Panc1 (cell line): ENCODE results near the gene RNGTT. TPM values are rescaled to one million over a fixed set of nuclear protein-coding genes. Genes with fewer than 3 reads are reported as not detected.
"Not testable (repeated sequence)": the region's sequence is repeated elsewhere in the genome, so short reads cannot be mapped to it uniquely, and the experiment has no call there.

ENCODE experiments used
- ATAC-seq: fragments of 200-7000 bp; cut with Tn5 transposase; 2 replicates; pipeline ENCODE4 v1.9.1; 2020; ENCODE audit warnings: mild to moderate bottlenecking, moderate library complexity
- BruUV-seq: library from RNA; stranded (reverse); fragments of 400-500 nt; replicated peaks from 2 replicates; lab custom pipeline; 2021; lab: Mats Ljungman, UMichigan
- CTCF ChIA-PET: fragments of 300-600 bp; sonication (Branson Sonifier 250); formaldehyde crosslinking; loops from one replicate; lab custom pipeline; 2022; ENCODE audit warnings: antibody characterized with exemption; lab: Charles Lee
- POLR2A ChIA-PET: fragments of 300-600 bp; sonication (Branson Sonifier 250); formaldehyde crosslinking; loops from one replicate; lab custom pipeline; 2022; ENCODE audit warnings: antibody characterized with exemption; lab: Charles Lee
- DNase-seq: peaks from one replicate; pipeline ENCODE4 v3.0.0-alpha.2; 2010; ENCODE audit warnings: low read depth, low spot score
- H3K27ac ChIP-seq: 2 replicates; pipeline ENCODE4 v1.5.1; 2011; ENCODE audit warnings: mild to moderate bottlenecking, low read length, inconsistent platforms
- H3K27me3 ChIP-seq: fragments of 200-500 bp; sonication (Bioruptor generic); 2 replicates; pipeline ENCODE4 v1.6.0; 2014; ENCODE audit warnings: low read length, inconsistent platforms; ENCODE audit not compliant: control insufficient read depth, insufficient read depth
- H3K36me3 ChIP-seq: fragments of 200-500 bp; sonication (Bioruptor generic); 2 replicates; pipeline ENCODE4 v1.5.1; 2014; ENCODE audit warnings: inconsistent platforms, mild to moderate bottlenecking, low read length, moderate library complexity; ENCODE audit not compliant: control insufficient read depth, insufficient read depth
- H3K4me1 ChIP-seq: 2 replicates; pipeline ENCODE4 v1.5.1; 2011; ENCODE audit warnings: inconsistent platforms, mild to moderate bottlenecking, low read length, moderate library complexity; ENCODE audit not compliant: control insufficient read depth, insufficient read depth
- H3K4me3 ChIP-seq, 2 experiments: 2 replicates each; pipeline ENCODE4 v1.5.1; 2011 to 2012; ENCODE audit warnings: low read depth in 2 of 2, low read length in 2 of 2, mild to moderate bottlenecking in 2 of 2, inconsistent platforms in 1 of 2, moderate library complexity in 1 of 2
- H3K9me3 ChIP-seq: fragments of 200-500 bp; sonication (Bioruptor generic); 2 replicates; pipeline ENCODE4 v1.5.1; 2014; ENCODE audit warnings: low read depth, mild to moderate bottlenecking, inconsistent platforms, low read length, moderate library complexity; ENCODE audit not compliant: control insufficient read depth, insufficient read depth
- POLR2AphosphoS5 ChIP-seq: IDR thresholded peaks from 2 replicates; pipeline ENCODE4 v1.6.1; 2012; ENCODE audit warnings: mild to moderate bottlenecking, low read depth, low read length, moderate library complexity
- SIN3A ChIP-seq: IDR thresholded peaks from 2 replicates; pipeline ENCODE4 v1.6.1; 2012; ENCODE audit warnings: low read depth, mild to moderate bottlenecking, low read length, moderate library complexity, borderline replicate concordance; ENCODE audit not compliant: insufficient read depth
- TCF7L2 ChIP-seq: IDR thresholded peaks from 2 replicates; pipeline ENCODE4 v1.6.1; 2011; ENCODE audit warnings: mild to moderate bottlenecking, low read depth, low read length, inconsistent platforms
- in situ Hi-C: cut with HindIII; loops from 2 replicates; pipeline ENCODE4 v1.10.0; 2016; ENCODE audit warnings: low sequenced_read_pairs, low pct_unique_long_range_greater_than_20kb
- intact Hi-C: fragments of 100-400 bp; cut with micrococcal nuclease; formaldehyde crosslinking; loops from one replicate; pipeline ENCODE4 v1.10.0; 2022; ENCODE audit not compliant: unreplicated experiment
- total RNA-seq: library from RNA; stranded (reverse); gene quantifications from one replicate; pipeline ENCODE4 v1.2.1, GENCODE V29; 2021; ENCODE audit not compliant: unreplicated experiment
- TF ChIP-seq, protein P1 (sequence below): fragments of 450-650 bp; IDR thresholded peaks from 2 replicates; pipeline ENCODE4 v1.5.1; 2017; ENCODE audit warnings: mild to moderate bottlenecking
- TF ChIP-seq, protein P2 (sequence below), 2 experiments: IDR thresholded peaks; 2 replicates each; pipeline ENCODE4 v1.6.1; 2011 to 2012; ENCODE audit warnings: low read depth in 2 of 2, control low read depth in 1 of 2, low read length in 1 of 2, mild to moderate bottlenecking in 1 of 2, moderate library complexity in 1 of 2; ENCODE audit not compliant: insufficient read depth in 1 of 2

The RNGTT gene
- total RNA-seq, 1 experiment from 2014 or later = 21.2 TPM

DNA sequence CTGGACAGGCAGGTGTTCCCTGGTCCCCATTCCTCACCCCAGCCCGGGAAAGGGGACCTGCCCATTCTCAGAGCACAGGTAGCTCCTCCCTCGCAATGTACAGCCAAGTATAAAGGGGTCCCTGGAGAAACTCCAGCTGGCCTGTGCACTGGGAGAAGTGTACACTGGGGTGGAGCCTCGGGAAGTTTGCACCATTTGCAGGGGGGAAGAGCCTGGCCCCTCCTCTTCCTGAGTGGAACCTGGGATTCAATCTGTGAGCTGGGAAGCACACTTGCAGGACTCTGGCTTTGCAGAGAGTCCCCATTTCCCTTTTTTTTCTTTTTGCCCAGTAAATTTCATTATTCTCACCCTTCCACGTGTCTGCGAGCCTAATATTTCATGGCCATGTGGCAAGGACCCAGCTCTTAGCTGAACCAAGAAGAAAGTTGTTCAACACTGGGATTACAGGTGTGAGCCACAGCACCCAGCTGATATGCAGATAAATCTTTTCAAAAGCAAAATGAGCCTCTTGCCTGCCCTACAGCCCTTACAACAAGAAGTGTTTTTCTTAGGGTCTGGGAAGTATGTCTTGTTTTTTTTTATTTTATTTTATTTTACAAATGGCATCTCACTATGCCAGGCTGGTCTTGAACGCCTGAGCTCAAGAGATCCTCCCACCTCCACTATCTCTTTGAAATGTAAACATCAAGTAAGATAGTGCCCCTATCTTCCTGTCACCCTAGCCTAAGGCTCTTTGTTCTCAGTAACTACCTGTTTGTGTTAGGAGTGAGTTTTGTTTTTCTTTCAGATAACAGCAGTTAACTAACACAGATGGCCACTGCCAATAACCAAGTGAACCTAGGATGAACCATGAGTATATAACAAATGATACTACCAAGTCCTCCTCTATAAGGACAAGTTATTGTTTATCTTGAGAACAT is 9.3 kb upstream of the RNGTT start:
- in situ Hi-C loops = no loop called here
- CTCF ChIA-PET = no interaction called here
- BruUV-seq = no TSS peak

DNA sequence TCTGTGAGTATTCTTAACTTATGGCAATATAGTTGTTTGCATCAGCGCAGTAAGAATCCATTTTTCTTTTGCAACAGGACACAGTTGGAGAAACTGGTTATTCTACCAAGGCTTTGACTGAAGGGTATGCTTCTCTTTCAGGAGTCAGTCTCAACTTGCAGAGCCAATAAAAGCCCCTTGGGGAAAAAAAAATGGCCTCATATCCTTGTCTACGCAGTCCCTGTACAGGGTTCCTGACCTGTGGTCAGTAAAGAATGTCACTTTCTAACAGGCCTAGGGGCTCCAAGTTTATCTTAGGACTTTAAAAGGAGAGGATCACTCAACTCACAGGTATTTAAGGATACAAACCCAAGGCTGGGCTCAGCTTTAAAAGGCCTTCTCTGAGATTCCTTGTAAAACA is 6.9 kb upstream of the RNGTT start:
- ChIA-PET POLR2A (no interaction called here), CTCF (no interaction called here)
- 0 out of 2 replicates have a peak, but pooled peaks cover 7% of the 10 kb centered on the region for H3K9me3 ChIP-seq
- TF ChIP-seq SIN3A = no peak
- TF ChIP-seq, protein P1, sequence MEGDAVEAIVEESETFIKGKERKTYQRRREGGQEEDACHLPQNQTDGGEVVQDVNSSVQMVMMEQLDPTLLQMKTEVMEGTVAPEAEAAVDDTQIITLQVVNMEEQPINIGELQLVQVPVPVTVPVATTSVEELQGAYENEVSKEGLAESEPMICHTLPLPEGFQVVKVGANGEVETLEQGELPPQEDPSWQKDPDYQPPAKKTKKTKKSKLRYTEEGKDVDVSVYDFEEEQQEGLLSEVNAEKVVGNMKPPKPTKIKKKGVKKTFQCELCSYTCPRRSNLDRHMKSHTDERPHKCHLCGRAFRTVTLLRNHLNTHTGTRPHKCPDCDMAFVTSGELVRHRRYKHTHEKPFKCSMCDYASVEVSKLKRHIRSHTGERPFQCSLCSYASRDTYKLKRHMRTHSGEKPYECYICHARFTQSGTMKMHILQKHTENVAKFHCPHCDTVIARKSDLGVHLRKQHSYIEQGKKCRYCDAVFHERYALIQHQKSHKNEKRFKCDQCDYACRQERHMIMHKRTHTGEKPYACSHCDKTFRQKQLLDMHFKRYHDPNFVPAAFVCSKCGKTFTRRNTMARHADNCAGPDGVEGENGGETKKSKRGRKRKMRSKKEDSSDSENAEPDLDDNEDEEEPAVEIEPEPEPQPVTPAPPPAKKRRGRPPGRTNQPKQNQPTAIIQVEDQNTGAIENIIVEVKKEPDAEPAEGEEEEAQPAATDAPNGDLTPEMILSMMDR = no peak
- TF ChIP-seq TCF7L2 = no peak
- TF ChIP-seq POLR2AphosphoS5 = no peak
- TF ChIP-seq, protein P2, sequence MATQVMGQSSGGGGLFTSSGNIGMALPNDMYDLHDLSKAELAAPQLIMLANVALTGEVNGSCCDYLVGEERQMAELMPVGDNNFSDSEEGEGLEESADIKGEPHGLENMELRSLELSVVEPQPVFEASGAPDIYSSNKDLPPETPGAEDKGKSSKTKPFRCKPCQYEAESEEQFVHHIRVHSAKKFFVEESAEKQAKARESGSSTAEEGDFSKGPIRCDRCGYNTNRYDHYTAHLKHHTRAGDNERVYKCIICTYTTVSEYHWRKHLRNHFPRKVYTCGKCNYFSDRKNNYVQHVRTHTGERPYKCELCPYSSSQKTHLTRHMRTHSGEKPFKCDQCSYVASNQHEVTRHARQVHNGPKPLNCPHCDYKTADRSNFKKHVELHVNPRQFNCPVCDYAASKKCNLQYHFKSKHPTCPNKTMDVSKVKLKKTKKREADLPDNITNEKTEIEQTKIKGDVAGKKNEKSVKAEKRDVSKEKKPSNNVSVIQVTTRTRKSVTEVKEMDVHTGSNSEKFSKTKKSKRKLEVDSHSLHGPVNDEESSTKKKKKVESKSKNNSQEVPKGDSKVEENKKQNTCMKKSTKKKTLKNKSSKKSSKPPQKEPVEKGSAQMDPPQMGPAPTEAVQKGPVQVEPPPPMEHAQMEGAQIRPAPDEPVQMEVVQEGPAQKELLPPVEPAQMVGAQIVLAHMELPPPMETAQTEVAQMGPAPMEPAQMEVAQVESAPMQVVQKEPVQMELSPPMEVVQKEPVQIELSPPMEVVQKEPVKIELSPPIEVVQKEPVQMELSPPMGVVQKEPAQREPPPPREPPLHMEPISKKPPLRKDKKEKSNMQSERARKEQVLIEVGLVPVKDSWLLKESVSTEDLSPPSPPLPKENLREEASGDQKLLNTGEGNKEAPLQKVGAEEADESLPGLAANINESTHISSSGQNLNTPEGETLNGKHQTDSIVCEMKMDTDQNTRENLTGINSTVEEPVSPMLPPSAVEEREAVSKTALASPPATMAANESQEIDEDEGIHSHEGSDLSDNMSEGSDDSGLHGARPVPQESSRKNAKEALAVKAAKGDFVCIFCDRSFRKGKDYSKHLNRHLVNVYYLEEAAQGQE (IDR thresholded peaks at IDR 0.05; ENCODE audit: insufficient read depth in 1 of 2, low read depth in 2 of 2, low read length in 1 of 2) = no peak
- no peak overlapping the region for H3K27ac ChIP-seq
- intact Hi-C loops = no loop called here
- H3K4me1 ChIP-seq = no peaks in the 10 kb centered on the region
- no peak overlapping the region for H3K4me3 ChIP-seq
- ATAC-seq (no peak), DNase-seq (no peak)
- no peaks in the 10 kb centered on the region for H3K27me3 ChIP-seq
- in situ Hi-C loops = no loop called here
- no peaks in the 10 kb centered on the region for H3K36me3 ChIP-seq
- no TSS peak for BruUV-seq

More for the DNA sequence above, 9.3 kb upstream of the RNGTT start:
- DNase-seq = no peak
- POLR2A ChIA-PET = no interaction called here
- intact Hi-C loops = no loop called here
- Histone ChIP-seq H3K27me3 (no peaks in the 10 kb centered on the region), H3K36me3 (no peaks in the 10 kb centered on the region), H3K4me3 (no peak overlapping the region), H3K27ac (no peak overlapping the region), H3K9me3 (0 out of 2 replicates have a peak, but pooled peaks cover 3% of the 10 kb centered on the region), H3K4me1 (no peaks in the 10 kb centered on the region)
- peak; percentile 62 for TF ChIP-seq TCF7L2
- no peak for TF ChIP-seq SIN3A
- no peak for ATAC-seq

DNA sequence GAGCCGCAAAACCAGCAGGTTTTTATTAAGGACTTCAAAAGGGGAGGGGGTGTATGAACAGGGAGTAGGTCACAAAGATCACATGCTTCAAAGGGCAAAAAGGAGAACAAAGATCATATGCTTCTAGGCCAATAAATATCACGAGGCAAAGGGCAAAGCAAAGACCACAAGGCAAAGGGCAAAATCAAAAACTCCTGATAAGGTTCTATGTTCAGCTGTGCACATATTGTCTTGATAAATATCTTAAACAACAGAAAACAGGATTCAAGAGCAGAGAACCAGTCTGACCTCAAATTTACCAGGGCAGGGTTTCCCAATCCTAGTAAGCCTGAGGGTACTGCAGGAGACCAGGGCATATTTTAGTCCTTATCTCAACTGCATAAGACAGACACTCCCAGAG is 5.8 kb upstream of the RNGTT start:
- H3K27ac ChIP-seq, H3K4me1 ChIP-seq, H3K4me3 ChIP-seq, DNase-seq, CTCF ChIA-PET, H3K27me3 ChIP-seq, intact Hi-C loops, BruUV-seq, H3K9me3 ChIP-seq, H3K36me3 ChIP-seq, ATAC-seq, POLR2A ChIA-PET, in situ Hi-C loops: not testable (repeated sequence)
